Esophagus muscularis mucosa (tissue), 4 donors: Measurements from ENCODE around the gene ARID1B. TPM values are rescaled to one million over a fixed set of nuclear protein-coding genes. Genes with fewer than 3 reads are reported as not detected.

Experiments
- DNase-seq: peaks from one replicate; pipeline ENCODE4 v3.0.0-alpha.2; 2017; ENCODE audit errors: extremely low spot score
- H3K27ac ChIP-seq, 4 donors: fragments of 200-600 bp; sonication (generic); replicated peaks in 1 of 4; 1 replicate in 3 of 4; 2 replicates in 1 of 4; pipeline ENCODE4 v1.5.1; 2016 to 2019; ENCODE audit warnings: mild to moderate bottlenecking in 1 of 4
- H3K27me3 ChIP-seq, 4 donors: fragments of 200-600 bp; sonication (generic); one replicate each; pipeline versions ENCODE4 v1.5.1 to v1.6.0; 2016 to 2019
- H3K36me3 ChIP-seq, 4 donors: fragments of 200-600 bp; sonication (generic); one replicate each; pipeline ENCODE4 v1.5.1; 2016 to 2019
- H3K4me1 ChIP-seq, 4 donors: fragments of 200-600 bp; sonication (generic); one replicate each; pipeline ENCODE4 v1.5.1; 2016 to 2019
- H3K4me3 ChIP-seq, 4 donors: fragments of 200-600 bp; sonication (generic); 1 replicate in 2 of 4; 2 replicates in 2 of 4; pipeline ENCODE4 v1.5.1; 2016 to 2019; ENCODE audit warnings: mild to moderate bottlenecking in 4 of 4, moderate library complexity in 1 of 4
- H3K9me3 ChIP-seq, 4 donors: fragments of 200-600 bp; sonication (generic); 1 replicate in 3 of 4; 2 replicates in 1 of 4; pipeline ENCODE4 v1.5.1; 2016 to 2019
- EP300 ChIP-seq: sonication (generic); formaldehyde crosslinking; IDR thresholded peaks from one replicate; pipeline ENCODE4 v1.6.1; 2017; ENCODE audit warnings: antibody characterized with exemption
- POLR2A ChIP-seq: fragments of 450-650 bp; IDR thresholded peaks from one replicate; pipeline ENCODE4 v1.6.1; 2017; ENCODE audit warnings: antibody characterized with exemption, moderate library complexity, mild to moderate bottlenecking, low read depth
- POLR2AphosphoS5 ChIP-seq, 2 donors: sonication (generic); formaldehyde crosslinking; IDR thresholded peaks; one replicate each; pipeline ENCODE4 v1.6.1; 2017; ENCODE audit warnings: antibody characterized with exemption in 2 of 2
- WGBS: methylation state at CpG from one replicate; pipeline ENCODE4 v1.1.5; 2018; 5-methylcytosine and 5-hydroxymethylcytosine counted together
- intact Hi-C: fragments of 100-400 bp; cut with DNase I; formaldehyde crosslinking; loops from one replicate; pipeline ENCODE4 v1.15.1; 2023
- total RNA-seq, 4 donors: library from RNA; depleted of rRNA; stranded (reverse); fragments of >200 nt; gene quantifications; one replicate each; pipeline versions ENCODE4 v1.1.0 to v1.2.1, GENCODE V29; 2016
- TF ChIP-seq, protein P1 (sequence below), 3 experiments: fragments of 200-600 bp in 2 of 3; fragments of 450-650 bp in 1 of 3; sonication (generic) in 2 of 3; IDR thresholded peaks; one replicate each; pipeline ENCODE4 v1.5.1; 2017 to 2019; ENCODE audit warnings: antibody characterized with exemption in 3 of 3, mild to moderate bottlenecking in 2 of 3, moderate library complexity in 1 of 3

Gene ARID1B
- total RNA-seq, 4 donors from 2014 or later = 55.0 to 87.2 (median 72.7) TPM

DNA sequence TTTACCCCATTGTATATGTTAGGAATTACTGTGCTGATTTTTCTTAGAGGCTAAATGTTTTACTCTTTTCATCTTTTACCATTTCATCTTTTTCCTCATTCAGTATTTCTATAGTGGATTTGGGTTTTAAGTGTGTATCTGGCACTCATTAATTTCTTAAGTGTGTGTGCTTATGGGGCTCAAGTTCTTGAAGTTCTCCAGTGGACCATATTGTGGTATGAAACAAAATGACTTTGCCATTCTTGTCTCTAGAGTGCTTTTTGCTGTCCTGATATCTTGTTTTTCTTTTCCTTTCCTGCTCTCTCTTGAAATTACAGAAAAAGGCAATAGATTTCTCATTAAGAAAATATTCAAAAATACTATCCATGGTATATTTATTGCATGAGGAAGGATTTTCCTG, 123.1 kb downstream of the ARID1B start:
- DNase-seq = no peak
- no peak for TF ChIP-seq POLR2AphosphoS5 (IDR thresholded peaks at IDR 0.05)
- TF ChIP-seq POLR2A = no peak
- no peak for TF ChIP-seq EP300
- TF ChIP-seq, protein P1, sequence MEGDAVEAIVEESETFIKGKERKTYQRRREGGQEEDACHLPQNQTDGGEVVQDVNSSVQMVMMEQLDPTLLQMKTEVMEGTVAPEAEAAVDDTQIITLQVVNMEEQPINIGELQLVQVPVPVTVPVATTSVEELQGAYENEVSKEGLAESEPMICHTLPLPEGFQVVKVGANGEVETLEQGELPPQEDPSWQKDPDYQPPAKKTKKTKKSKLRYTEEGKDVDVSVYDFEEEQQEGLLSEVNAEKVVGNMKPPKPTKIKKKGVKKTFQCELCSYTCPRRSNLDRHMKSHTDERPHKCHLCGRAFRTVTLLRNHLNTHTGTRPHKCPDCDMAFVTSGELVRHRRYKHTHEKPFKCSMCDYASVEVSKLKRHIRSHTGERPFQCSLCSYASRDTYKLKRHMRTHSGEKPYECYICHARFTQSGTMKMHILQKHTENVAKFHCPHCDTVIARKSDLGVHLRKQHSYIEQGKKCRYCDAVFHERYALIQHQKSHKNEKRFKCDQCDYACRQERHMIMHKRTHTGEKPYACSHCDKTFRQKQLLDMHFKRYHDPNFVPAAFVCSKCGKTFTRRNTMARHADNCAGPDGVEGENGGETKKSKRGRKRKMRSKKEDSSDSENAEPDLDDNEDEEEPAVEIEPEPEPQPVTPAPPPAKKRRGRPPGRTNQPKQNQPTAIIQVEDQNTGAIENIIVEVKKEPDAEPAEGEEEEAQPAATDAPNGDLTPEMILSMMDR (IDR thresholded peaks at IDR 0.05) = no peak
- H3K27me3 ChIP-seq = no peaks in the 10 kb centered on the region
- H3K9me3 ChIP-seq = no peaks in the 10 kb centered on the region
- no peak overlapping the region for H3K4me3 ChIP-seq
- H3K4me1 ChIP-seq = peaks cover 5 to 31% (median 12%) of the 10 kb centered on the region in 4 donors
- H3K36me3 ChIP-seq = peaks cover 0 to 3% (median 0%) of the 10 kb centered on the region in 4 donors
- no peak overlapping the region for H3K27ac ChIP-seq
- intact Hi-C loops = no loop called here

DNA sequence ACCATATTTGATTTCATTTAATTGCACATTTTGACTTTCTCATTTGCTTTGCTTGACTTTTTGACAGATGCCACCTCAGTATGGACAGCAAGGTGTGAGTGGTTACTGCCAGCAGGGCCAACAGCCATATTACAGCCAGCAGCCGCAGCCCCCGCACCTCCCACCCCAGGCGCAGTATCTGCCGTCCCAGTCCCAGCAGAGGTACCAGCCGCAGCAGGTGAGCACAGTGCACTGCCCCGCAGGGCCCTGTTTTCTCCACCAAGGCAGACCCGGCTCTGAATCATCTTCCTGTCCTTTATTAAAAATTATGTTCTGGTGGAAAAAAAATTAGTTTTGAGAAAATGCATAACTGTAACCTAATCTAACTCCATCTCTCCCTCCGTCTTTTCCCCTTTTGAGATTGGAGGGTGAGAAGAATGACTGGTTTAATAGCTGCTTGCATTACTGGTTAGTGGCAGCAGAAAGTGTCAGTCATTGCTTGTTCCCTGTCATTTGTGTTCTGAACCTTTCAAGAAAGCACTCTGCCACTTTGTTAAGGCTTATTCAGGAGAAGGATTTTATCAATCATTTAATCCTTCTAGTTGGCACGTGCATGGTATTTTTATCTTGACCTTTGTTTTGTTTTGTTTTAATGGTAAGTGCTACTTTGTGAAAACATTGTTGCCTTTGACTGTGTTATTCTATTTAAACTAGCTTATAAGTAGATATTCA, 124.3 kb downstream of the ARID1B start:
- intact Hi-C loops = no loop called here

DNA sequence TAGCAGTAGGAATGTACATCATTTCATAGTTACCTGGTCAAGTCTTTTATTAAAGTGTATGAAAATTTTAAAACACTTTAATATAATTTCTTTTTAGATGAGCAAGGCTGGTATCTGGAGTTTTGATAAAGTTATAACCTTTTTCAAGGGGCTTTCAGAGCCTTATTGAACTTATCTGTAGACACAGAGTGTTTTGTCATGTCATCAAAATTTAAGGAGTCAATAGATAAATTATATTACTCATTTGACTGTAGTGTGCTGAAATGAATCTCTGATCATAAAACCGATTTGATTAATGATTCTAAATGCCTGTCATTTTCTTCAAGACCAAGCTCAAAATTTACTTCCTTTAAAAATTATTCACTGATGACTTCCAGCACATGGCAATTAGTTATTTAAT, 125.6 kb downstream of the ARID1B start:
- Histone ChIP-seq H3K4me3 (no peak overlapping the region), H3K4me1 (peaks cover 5 to 31% (median 11%) of the 10 kb centered on the region in 4 donors), H3K27ac (no peak overlapping the region), H3K9me3 (no peaks in the 10 kb centered on the region), H3K36me3 (peaks cover 0 to 3% (median 0%) of the 10 kb centered on the region in 4 donors), H3K27me3 (no peaks in the 10 kb centered on the region)
- intact Hi-C loops = no loop called here
- no peak for DNase-seq
- whole genome bisulfite sequencing = 92% methylated on average over 1 of the region's 1 CpG
- TF ChIP-seq POLR2AphosphoS5 (IDR thresholded peaks at IDR 0.05) (no peak), POLR2A (no peak), EP300 (no peak)
- TF ChIP-seq, protein P1 (IDR thresholded peaks at IDR 0.05) = no peak

More for the DNA sequence above, 124.3 kb downstream of the ARID1B start:
- TF ChIP-seq, protein P1 (IDR thresholded peaks at IDR 0.05) = no peak
- no peak for TF ChIP-seq POLR2A
- TF ChIP-seq EP300 = no peak
- no peak for TF ChIP-seq POLR2AphosphoS5 (IDR thresholded peaks at IDR 0.05)
- no peak overlapping the region for H3K4me3 ChIP-seq
- 90% methylated on average over 9 of the region's 9 CpGs for WGBS
- no peak for DNase-seq
- H3K36me3 ChIP-seq = peaks cover 0 to 3% (median 0%) of the 10 kb centered on the region in 4 donors
- no peaks in the 10 kb centered on the region for H3K27me3 ChIP-seq
- H3K27ac ChIP-seq = no peak overlapping the region
- H3K4me1 ChIP-seq = peaks cover 5 to 37% (median 11%) of the 10 kb centered on the region in 4 donors
- H3K9me3 ChIP-seq = no peaks in the 10 kb centered on the region

DNA sequence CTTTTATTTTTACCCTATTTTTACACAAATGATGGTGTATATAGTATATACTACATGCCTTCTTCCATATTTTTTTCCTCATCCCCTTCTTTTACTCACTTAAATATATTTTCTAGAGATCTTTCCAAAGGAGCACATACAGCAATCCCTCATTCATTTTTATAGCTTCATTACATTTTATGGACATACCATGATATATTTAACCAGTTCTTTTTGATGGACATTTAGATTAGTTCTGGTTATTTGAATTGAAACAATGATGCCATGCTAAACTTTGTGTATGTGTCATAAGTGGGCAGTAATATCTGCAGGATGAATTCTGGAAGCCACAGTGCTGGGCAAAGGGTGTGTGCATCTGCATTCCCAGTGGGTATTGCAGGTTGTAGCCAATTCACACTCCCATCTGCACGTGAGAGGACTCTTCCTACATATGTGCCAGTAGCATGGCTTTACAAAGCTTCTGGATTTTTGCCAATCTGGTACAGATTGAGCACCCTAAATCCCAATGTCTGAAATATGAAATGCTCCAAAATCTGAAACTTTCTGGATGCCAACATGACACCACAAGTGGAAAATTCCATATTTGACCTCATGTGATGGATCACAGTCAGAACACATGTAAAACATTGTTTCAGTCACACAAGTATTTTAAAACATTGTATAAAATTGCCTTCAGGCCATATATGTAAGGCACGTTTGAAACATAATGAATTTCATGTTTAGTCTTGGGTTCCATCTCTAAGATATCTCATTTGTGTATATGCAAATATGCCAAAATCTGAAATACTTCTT, 127.2 kb downstream of the ARID1B start:
- Histone ChIP-seq H3K36me3 (peaks cover 0 to 3% (median 0%) of the 10 kb centered on the region in 4 donors), H3K4me1 (peaks cover 5 to 23% (median 9%) of the 10 kb centered on the region in 4 donors), H3K4me3 (no peak overlapping the region), H3K27ac (no peak overlapping the region), H3K27me3 (no peaks in the 10 kb centered on the region), H3K9me3 (no peaks in the 10 kb centered on the region)
- TF ChIP-seq, protein P1 (IDR thresholded peaks at IDR 0.05) = no peak
- TF ChIP-seq POLR2A (no peak), EP300 (no peak), POLR2AphosphoS5 (IDR thresholded peaks at IDR 0.05) (no peak)
- WGBS = 73% methylated on average over 2 of the region's 2 CpGs
- no peak for DNase-seq
- intact Hi-C loops = no loop called here
